ENCODE measurements around the gene CYP2D6.

Gene CYP2D6

GRCh38 chr22:42174062-42174461 is 43.5 kb upstream of the CYP2D6 start:
- no peak overlapping the region for H3K4me3 ChIP-seq (ENCODE audit: severe bottlenecking)
- H3K4me1 ChIP-seq (ENCODE audit: insufficient read depth, poor library complexity, severe bottlenecking) = no peaks in the 10 kb centered on the region
- no peaks in the 10 kb centered on the region for H3K27me3 ChIP-seq (ENCODE audit: insufficient read depth, poor library complexity, severe bottlenecking)
- TF ChIP-seq CTCF (IDR thresholded peaks at IDR 0.05; ENCODE audit: poor library complexity, severe bottlenecking) = no peak
- DNase-seq (ENCODE audit: low spot score) (no peak), ATAC-seq (ENCODE audit: low read depth) (no peak)
- H3K9me3 ChIP-seq (ENCODE audit: severe bottlenecking) = no peaks in the 10 kb centered on the region
- peaks cover 36% of the 10 kb centered on the region for H3K36me3 ChIP-seq (ENCODE audit: low read depth)
- H3K27ac ChIP-seq (ENCODE audit: poor library complexity, severe bottlenecking) = no peak overlapping the region

GRCh38 chr22:42173183-42173926 is 42.7 kb upstream of the CYP2D6 start:
- Histone ChIP-seq H3K4me1 (ENCODE audit: insufficient read depth, poor library complexity, severe bottlenecking) (no peaks in the 10 kb centered on the region), H3K9me3 (ENCODE audit: severe bottlenecking) (no peaks in the 10 kb centered on the region), H3K4me3 (ENCODE audit: severe bottlenecking) (no peak overlapping the region)

GRCh38 chr22:42172773-42173172 is 42.2 kb upstream of the CYP2D6 start:
- ATAC-seq (ENCODE audit: low read depth) (no peak), DNase-seq (ENCODE audit: low spot score) (no peak)
- Histone ChIP-seq H3K4me3 (ENCODE audit: severe bottlenecking) (no peak overlapping the region), H3K9me3 (ENCODE audit: severe bottlenecking) (no peaks in the 10 kb centered on the region), H3K4me1 (ENCODE audit: insufficient read depth, poor library complexity, severe bottlenecking) (no peaks in the 10 kb centered on the region), H3K27me3 (ENCODE audit: insufficient read depth, poor library complexity, severe bottlenecking) (no peaks in the 10 kb centered on the region), H3K36me3 (ENCODE audit: low read depth) (peaks cover 36% of the 10 kb centered on the region), H3K27ac (ENCODE audit: poor library complexity, severe bottlenecking) (no peak overlapping the region)
- no peak for TF ChIP-seq CTCF (IDR thresholded peaks at IDR 0.05; ENCODE audit: poor library complexity, severe bottlenecking)

More at GRCh38 chr22:42173183-42173926, 42.7 kb upstream of the CYP2D6 start:
- no peak for DNase-seq (ENCODE audit: low spot score)
- no peak for TF ChIP-seq CTCF (IDR thresholded peaks at IDR 0.05; ENCODE audit: poor library complexity, severe bottlenecking)
- no peak for ATAC-seq (ENCODE audit: low read depth)
- no peak overlapping the region for H3K27ac ChIP-seq (ENCODE audit: poor library complexity, severe bottlenecking)
- peaks cover 36% of the 10 kb centered on the region for H3K36me3 ChIP-seq (ENCODE audit: low read depth)
- H3K27me3 ChIP-seq (ENCODE audit: insufficient read depth, poor library complexity, severe bottlenecking) = no peaks in the 10 kb centered on the region

GRCh38 chr22:42171946-42172719 is 41.5 kb upstream of the CYP2D6 start:
- H3K4me1 ChIP-seq (ENCODE audit: insufficient read depth, poor library complexity, severe bottlenecking) = no peaks in the 10 kb centered on the region
- H3K36me3 ChIP-seq (ENCODE audit: low read depth) = peaks cover 35% of the 10 kb centered on the region
- DNase-seq (ENCODE audit: low spot score) (no peak), ATAC-seq (ENCODE audit: low read depth) (no peak)
- TF ChIP-seq CTCF (IDR thresholded peaks at IDR 0.05; ENCODE audit: poor library complexity, severe bottlenecking) = no peak
- no peak overlapping the region for H3K4me3 ChIP-seq (ENCODE audit: severe bottlenecking)
- H3K27me3 ChIP-seq (ENCODE audit: insufficient read depth, poor library complexity, severe bottlenecking) = no peaks in the 10 kb centered on the region
- H3K9me3 ChIP-seq (ENCODE audit: severe bottlenecking) = no peaks in the 10 kb centered on the region
- no peak overlapping the region for H3K27ac ChIP-seq (ENCODE audit: poor library complexity, severe bottlenecking)

All from RWPE2 (cell line).